Fibroblast of lung (primary cell): ENCODE results near the gene ISG15. TPM values are rescaled to one million over a fixed set of nuclear protein-coding genes. Genes with fewer than 3 reads are reported as not detected.
"Not testable (repeated sequence)": the region's sequence is repeated elsewhere in the genome, so short reads cannot be mapped to it uniquely, and the experiment has no call there.

Experiments used
- DNase-seq, 2 donors: peaks; one replicate each; pipeline versions ENCODE4 v3.0.0 to v3.0.0-alpha.2; 2010; ENCODE audit warnings: low read depth in 2 of 2
- H2AFZ ChIP-seq: 2 replicates; pipeline ENCODE4 v1.5.1; 2012; ENCODE audit warnings: low read length, control low read depth, inconsistent platforms
- H3K27ac ChIP-seq: 2 replicates; pipeline ENCODE4 v1.5.1; 2011; ENCODE audit warnings: low read length, control low read depth; ENCODE audit not compliant: insufficient read depth
- H3K27me3 ChIP-seq: 2 replicates; pipeline ENCODE4 v1.5.1; 2011; ENCODE audit warnings: mild to moderate bottlenecking, low read length; ENCODE audit not compliant: control insufficient read depth, insufficient read depth
- H3K36me3 ChIP-seq: 2 replicates; pipeline ENCODE4 v1.5.1; 2011; ENCODE audit warnings: low read length; ENCODE audit not compliant: control insufficient read depth, insufficient read depth
- H3K4me1 ChIP-seq: 2 replicates; pipeline ENCODE4 v1.5.1; 2011; ENCODE audit warnings: low read length; ENCODE audit not compliant: control insufficient read depth, insufficient read depth; ENCODE audit errors: extremely low read depth
- H3K4me2 ChIP-seq: 2 replicates; pipeline ENCODE4 v1.5.1; 2011; ENCODE audit warnings: low read length, control low read depth; ENCODE audit not compliant: insufficient read depth; ENCODE audit errors: extremely low read depth
- H3K4me3 ChIP-seq, 4 experiments: fragments of 200-600 bp in 1 of 4; sonication (generic) in 1 of 4; replicated peaks in 1 of 4; 2 replicates each; pipeline ENCODE4 v1.5.1; 2011 to 2016; ENCODE audit warnings: low read length in 4 of 4, low read depth in 3 of 4, mild to moderate bottlenecking in 3 of 4, control low read depth in 2 of 4, inconsistent platforms in 1 of 4, mixed read lengths in 1 of 4; ENCODE audit not compliant: insufficient read depth in 1 of 4; ENCODE audit errors: control extremely low read depth in 1 of 4
- H3K79me2 ChIP-seq: 2 replicates; pipeline ENCODE4 v1.5.1; 2012; ENCODE audit warnings: mild to moderate bottlenecking, low read length, inconsistent platforms; ENCODE audit not compliant: control insufficient read depth, insufficient read depth
- H3K9ac ChIP-seq: 2 replicates; pipeline ENCODE4 v1.5.1; 2011; ENCODE audit warnings: mild to moderate bottlenecking, low read length, control low read depth; ENCODE audit not compliant: insufficient read depth
- H3K9me3 ChIP-seq: 2 replicates; pipeline ENCODE4 v1.5.1; 2012; ENCODE audit warnings: low read depth, low read length; ENCODE audit not compliant: control insufficient read depth, insufficient read depth
- H4K20me1 ChIP-seq: 2 replicates; pipeline ENCODE4 v1.5.1; 2011; ENCODE audit warnings: low read length; ENCODE audit not compliant: control insufficient read depth, insufficient read depth; ENCODE audit errors: extremely low read depth
- EZH2 ChIP-seq: IDR thresholded peaks from 2 replicates; pipeline ENCODE4 v1.5.1; 2012; ENCODE audit warnings: low read length, control low read depth, mild to moderate bottlenecking; ENCODE audit errors: missing control alignments
- polyA plus RNA-seq, 2 donors: library from polyadenylated mRNA; depleted of rRNA in 1 of 2; stranded (reverse) in 1 of 2; unstranded in 1 of 2; fragments of >200 nt; gene quantifications; 2 replicates each; pipeline ENCODE4 v1.2.1, GENCODE V29; 2011 to 2012; ENCODE audit warnings: missing spikeins in 1 of 2
- total RNA-seq: library from RNA; depleted of rRNA; stranded (reverse); fragments of >200 nt; gene quantifications from 2 replicates; pipeline ENCODE4 v1.2.1, GENCODE V29; 2014
- TF ChIP-seq, protein P1 (sequence below), 2 donors: IDR thresholded peaks in 1 of 2; conservative IDR thresholded peaks in 1 of 2; 1 replicate in 1 of 2; 2 replicates in 1 of 2; pipeline ENCODE4 v1.5.1; 2011 to 2012; ENCODE audit warnings: low read length in 2 of 2, control low read depth in 1 of 2, inconsistent platforms in 1 of 2, low read depth in 1 of 2, mild to moderate bottlenecking in 1 of 2

Gene ISG15
- total and polyA plus RNA-seq, 2 donors (not counting 1 experiment from before 2014, with no cell fraction given), result 24.2 to 93.3 TPM

DNA sequence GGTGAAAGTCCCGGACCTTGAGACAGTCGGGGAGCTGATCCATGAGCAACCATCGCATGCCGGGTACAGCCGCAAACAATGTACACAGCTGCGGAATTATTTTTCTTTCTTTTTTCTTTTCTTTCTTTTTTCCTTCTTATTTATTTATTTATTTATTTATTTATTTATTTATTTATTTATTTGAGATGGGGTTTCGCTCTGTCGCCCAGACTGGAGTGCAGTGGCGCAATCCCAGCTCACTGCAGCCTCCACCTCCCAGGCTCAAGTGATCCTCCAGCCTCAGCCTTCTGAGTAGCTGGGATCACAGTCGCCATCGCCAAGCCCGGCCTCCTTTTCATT, 28.9 kb upstream of the ISG15 start:
- no peak for DNase-seq
- Histone ChIP-seq H3K79me2 (no peaks in the 10 kb centered on the region), H3K27ac (no peak overlapping the region), H3K9me3 (no peaks in the 10 kb centered on the region), H3K4me1 (no peaks in the 10 kb centered on the region), H3K4me2 (peak overlapping the region; percentile 59), H3K36me3 (no peaks in the 10 kb centered on the region), H4K20me1 (no peaks in the 10 kb centered on the region), H3K27me3 (peaks cover 11% of the 10 kb centered on the region), H3K9ac (no peak overlapping the region), H2AFZ (no peak overlapping the region), H3K4me3 (no peak overlapping the region)
- no peak for TF ChIP-seq EZH2
- TF ChIP-seq, protein P1, sequence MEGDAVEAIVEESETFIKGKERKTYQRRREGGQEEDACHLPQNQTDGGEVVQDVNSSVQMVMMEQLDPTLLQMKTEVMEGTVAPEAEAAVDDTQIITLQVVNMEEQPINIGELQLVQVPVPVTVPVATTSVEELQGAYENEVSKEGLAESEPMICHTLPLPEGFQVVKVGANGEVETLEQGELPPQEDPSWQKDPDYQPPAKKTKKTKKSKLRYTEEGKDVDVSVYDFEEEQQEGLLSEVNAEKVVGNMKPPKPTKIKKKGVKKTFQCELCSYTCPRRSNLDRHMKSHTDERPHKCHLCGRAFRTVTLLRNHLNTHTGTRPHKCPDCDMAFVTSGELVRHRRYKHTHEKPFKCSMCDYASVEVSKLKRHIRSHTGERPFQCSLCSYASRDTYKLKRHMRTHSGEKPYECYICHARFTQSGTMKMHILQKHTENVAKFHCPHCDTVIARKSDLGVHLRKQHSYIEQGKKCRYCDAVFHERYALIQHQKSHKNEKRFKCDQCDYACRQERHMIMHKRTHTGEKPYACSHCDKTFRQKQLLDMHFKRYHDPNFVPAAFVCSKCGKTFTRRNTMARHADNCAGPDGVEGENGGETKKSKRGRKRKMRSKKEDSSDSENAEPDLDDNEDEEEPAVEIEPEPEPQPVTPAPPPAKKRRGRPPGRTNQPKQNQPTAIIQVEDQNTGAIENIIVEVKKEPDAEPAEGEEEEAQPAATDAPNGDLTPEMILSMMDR (conservative IDR thresholded peaks at IDR 0.05 in 1 of 2, IDR thresholded peaks at IDR 0.05 in 1 of 2; ENCODE audit: low read depth in 1 of 2, low read length in 2 of 2), result no peak

DNA sequence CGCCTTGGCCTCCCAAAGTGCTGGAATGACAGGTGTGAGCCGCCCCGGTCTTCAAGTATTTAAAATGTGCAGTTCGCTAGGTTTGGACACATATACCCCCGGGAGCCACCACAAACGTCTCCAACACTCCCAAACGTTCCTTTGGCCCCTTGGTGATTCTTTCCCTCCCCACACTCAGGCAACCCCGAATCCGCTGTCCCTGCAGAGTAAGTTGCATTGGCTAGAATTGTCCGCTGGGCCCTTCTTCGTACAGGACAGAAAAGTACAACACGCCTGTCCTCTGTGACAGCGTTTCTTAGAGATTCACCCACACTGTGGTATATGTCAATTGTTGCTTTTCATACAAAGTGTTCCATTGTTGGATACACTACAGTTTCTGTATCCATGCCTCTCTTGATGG, 28.2 kb upstream of the ISG15 start:
- Histone ChIP-seq H3K27ac (no peak overlapping the region), H4K20me1 (no peaks in the 10 kb centered on the region)
- DNase-seq, result no peak

DNA sequence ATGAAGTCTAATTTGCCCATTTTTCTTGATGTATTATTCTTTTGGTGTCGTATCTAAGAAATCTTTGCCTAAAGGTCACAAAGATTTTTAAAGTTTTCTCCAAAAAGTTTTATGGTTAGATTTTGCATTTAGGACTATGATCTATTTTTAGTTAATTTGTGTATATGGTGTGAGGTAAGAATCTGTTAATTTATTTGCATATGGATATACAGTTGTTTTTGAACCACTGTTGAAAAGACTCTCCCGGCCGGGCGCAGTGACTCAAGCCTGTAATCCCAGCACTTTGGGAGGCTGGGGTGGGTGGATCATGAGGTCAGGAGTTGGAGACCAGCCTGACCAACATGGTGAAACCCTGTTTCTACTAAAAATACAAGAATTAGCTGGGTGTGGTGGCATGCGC, 25.2 kb upstream of the ISG15 start:
- not testable (repeated sequence) for DNase-seq, H3K4me3 ChIP-seq

More for the DNA sequence above, 28.2 kb upstream of the ISG15 start:
- no peaks in the 10 kb centered on the region for H3K36me3 ChIP-seq
- H2AFZ ChIP-seq, result no peak overlapping the region
- H3K4me2 ChIP-seq, result no peak overlapping the region
- TF ChIP-seq, protein P1 (conservative IDR thresholded peaks at IDR 0.05 in 1 of 2, IDR thresholded peaks at IDR 0.05 in 1 of 2; ENCODE audit: low read depth in 1 of 2, low read length in 2 of 2), result no peak
- no peak for TF ChIP-seq EZH2
- no peaks in the 10 kb centered on the region for H3K79me2 ChIP-seq
- no peaks in the 10 kb centered on the region for H3K4me1 ChIP-seq
- no peaks in the 10 kb centered on the region for H3K9me3 ChIP-seq
- H3K27me3 ChIP-seq, result peaks cover 12% of the 10 kb centered on the region
- no peak overlapping the region for H3K4me3 ChIP-seq
- no peak overlapping the region for H3K9ac ChIP-seq

DNA sequence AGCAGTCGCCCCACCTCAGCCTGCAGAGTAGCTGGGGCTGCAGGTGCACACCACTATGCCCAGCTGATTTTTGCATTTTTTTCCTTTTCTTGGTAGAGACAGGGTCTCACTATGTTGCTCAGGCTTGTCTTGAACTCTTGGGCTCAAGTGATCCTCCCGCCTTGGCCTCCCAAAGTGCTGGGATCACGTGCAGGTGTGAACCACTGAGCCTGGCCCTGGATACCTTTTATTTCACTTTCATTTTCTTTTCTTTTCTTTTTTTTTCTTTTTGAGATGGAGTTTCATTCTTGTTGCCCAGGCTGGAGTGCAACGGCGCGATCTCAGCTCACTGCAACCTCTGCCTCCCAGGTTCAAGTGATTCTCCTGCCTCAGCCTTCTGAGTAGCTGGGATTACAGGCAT, 22.0 kb upstream of the ISG15 start:
- H3K36me3 ChIP-seq, result not testable (repeated sequence)

More for the DNA sequence above, 25.2 kb upstream of the ISG15 start:
- H3K9me3 ChIP-seq, H3K4me2 ChIP-seq, H3K4me1 ChIP-seq, H3K27ac ChIP-seq, H4K20me1 ChIP-seq, H3K36me3 ChIP-seq, H3K9ac ChIP-seq, H2AFZ ChIP-seq, H3K79me2 ChIP-seq: not testable (repeated sequence)
- H3K27me3 ChIP-seq, result peaks cover 10% of the 10 kb centered on the region

More for the DNA sequence above, 22.0 kb upstream of the ISG15 start:
- not testable (repeated sequence) for DNase-seq, H3K27ac ChIP-seq, H3K4me3 ChIP-seq, H3K79me2 ChIP-seq, H3K9ac ChIP-seq, H3K9me3 ChIP-seq, H3K4me2 ChIP-seq, H2AFZ ChIP-seq, H4K20me1 ChIP-seq, H3K4me1 ChIP-seq
- peaks cover 12% of the 10 kb centered on the region for H3K27me3 ChIP-seq
